ENCODE data around the gene HHAT.

GRCh38 chr1:210516092-210516656, 187.5 kb downstream of the HHAT start:
- no peak for TF ChIP-seq CTCF (IDR thresholded peaks at IDR 0.05; ENCODE audit: insufficient read depth, low read depth, low read length)
- no peak for TF ChIP-seq EZH2 (IDR thresholded peaks at IDR 0.05; ENCODE audit: insufficient read depth, low read length)
